ENCODE measurements around the gene SRRM1.

The SRRM1 gene

DNA sequence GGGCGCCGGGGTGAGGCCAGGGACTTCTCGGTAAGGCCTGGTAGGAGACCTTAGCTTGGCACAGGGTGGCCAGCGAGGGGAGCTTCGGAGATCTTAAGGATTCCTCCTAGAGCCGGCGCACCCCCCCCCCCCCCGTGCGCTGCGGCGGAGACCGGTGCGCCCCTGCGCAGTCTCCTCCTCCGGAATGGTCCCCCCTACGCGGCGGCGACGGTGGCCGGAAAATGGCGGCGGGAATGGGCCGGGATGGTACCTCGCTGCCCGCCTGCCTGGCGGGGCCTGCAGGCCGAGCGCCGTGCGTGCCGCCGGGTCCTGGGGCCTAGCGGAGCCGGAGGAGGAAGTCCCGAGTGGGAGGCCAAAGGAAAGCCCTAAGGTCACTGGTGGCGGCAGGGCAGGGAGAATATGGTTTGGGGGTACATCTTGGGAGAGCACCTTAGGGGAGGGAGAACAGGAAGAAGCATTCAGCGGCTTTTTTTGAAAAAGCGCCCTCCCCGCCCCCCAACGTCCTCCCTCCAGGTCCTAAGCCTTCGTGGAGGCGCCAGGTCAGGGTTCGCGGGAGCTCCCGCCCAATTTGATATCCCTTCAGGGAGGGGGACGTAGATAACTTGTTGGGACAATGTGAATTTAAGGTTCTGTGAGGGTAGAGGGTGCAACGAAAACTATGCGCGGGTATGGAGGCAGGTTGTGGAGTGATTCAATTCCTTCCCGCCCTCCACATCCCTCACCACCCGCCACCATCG lies 429 bp downstream of the SRRM1 start:
- no peak for TF ChIP-seq CTCF (IDR thresholded peaks at IDR 0.05)
- Histone ChIP-seq H3K4me3 (peak overlapping the region; percentile 98), H3K27ac (peak overlapping the region; percentile 99)
- DNase-seq (ENCODE audit: low spot score) = no peak

GRCh38 chr1:24644100-24644384 lies 940 bp downstream of the SRRM1 start:
- no peak for TF ChIP-seq CTCF (IDR thresholded peaks at IDR 0.05)

GRCh38 chr1:24648919-24649318 lies 5.8 kb downstream of the SRRM1 start:
- no peak for TF ChIP-seq CTCF (IDR thresholded peaks at IDR 0.05)
- H3K27ac ChIP-seq = no peak overlapping the region

More at GRCh38 chr1:24644100-24644384, 940 bp downstream of the SRRM1 start:
- peak overlapping the region; percentile 98 for H3K4me3 ChIP-seq
- no peak for DNase-seq (ENCODE audit: low spot score)
- H3K27ac ChIP-seq = peak overlapping the region; percentile 99

GRCh38 chr1:24652382-24652781 lies 9.3 kb downstream of the SRRM1 start:
- no peak for DNase-seq (ENCODE audit: low spot score)
- no peak overlapping the region for H3K4me3 ChIP-seq

More at GRCh38 chr1:24648919-24649318, 5.8 kb downstream of the SRRM1 start:
- no peak for DNase-seq (ENCODE audit: low spot score)
- H3K4me3 ChIP-seq = no peak overlapping the region

GRCh38 chr1:24654010-24654409 lies 10.9 kb downstream of the SRRM1 start:
- TF ChIP-seq CTCF (IDR thresholded peaks at IDR 0.05) = no peak
- Histone ChIP-seq H3K4me3 (no peak overlapping the region), H3K27ac (no peak overlapping the region)
- no peak for DNase-seq (ENCODE audit: low spot score)

More at GRCh38 chr1:24652382-24652781, 9.3 kb downstream of the SRRM1 start:
- TF ChIP-seq CTCF (IDR thresholded peaks at IDR 0.05) = no peak
- H3K27ac ChIP-seq = no peak overlapping the region

DNA sequence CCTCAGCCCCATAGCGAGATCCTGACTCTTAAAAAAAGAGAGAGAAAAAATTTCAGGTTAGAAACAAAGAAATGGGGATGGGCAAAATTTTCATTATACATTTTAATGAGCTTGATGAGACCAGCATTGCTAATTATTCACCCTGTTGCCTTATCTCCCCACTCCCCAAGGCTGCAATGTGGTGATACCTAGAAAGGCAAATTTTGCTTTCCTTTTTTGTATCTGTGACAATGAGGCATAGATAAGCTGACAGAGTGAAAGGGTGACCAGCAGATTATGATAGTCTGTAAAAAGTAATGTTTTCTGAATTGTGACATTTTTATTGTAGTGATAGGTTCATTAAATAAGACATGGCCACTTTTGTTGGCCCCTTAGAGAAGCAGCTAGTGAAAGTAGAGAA lies 12.9 kb downstream of the SRRM1 start:
- TF ChIP-seq CTCF (IDR thresholded peaks at IDR 0.05) = no peak
- no peak overlapping the region for H3K27ac ChIP-seq
- no peak for DNase-seq (ENCODE audit: low spot score)

GRCh38 chr1:24657781-24658180 lies 14.7 kb downstream of the SRRM1 start:
- Histone ChIP-seq H3K27ac (no peak overlapping the region), H3K4me3 (no peak overlapping the region)
- DNase-seq (ENCODE audit: low spot score) = no peak
- no peak for TF ChIP-seq CTCF (IDR thresholded peaks at IDR 0.05)

More for the DNA sequence above, 12.9 kb downstream of the SRRM1 start:
- H3K4me3 ChIP-seq = no peak overlapping the region
